Medulla oblongata (tissue), 1 donor: Measurements from ENCODE around the gene ATP7B.
A peak's percentile ranks its signal among the peaks of the same experiment; 100 is the strongest.
"Not testable (repeated sequence)": the region's sequence is repeated elsewhere in the genome, so short reads cannot be mapped to it uniquely, and the experiment has no call there.

Source experiments
- DNase-seq: peaks from one replicate; pipeline ENCODE4 v3.0.0-alpha.2; 2015; ENCODE audit errors: extremely low spot score

ATP7B gene

GRCh38 chr13:52010890-52011631 is at the start of gene ATP7B:
TSS of gene ATP7B (minus strand) at chr13:52011450. CDS start at chr13:52011337, 113 bp downstream.
- DNase-seq, result peak; percentile 14

- no peak for DNase-seq
Observed at GRCh38 chr13:52053460-52053859, 42.2 kb upstream of the ATP7B start.

DNA sequence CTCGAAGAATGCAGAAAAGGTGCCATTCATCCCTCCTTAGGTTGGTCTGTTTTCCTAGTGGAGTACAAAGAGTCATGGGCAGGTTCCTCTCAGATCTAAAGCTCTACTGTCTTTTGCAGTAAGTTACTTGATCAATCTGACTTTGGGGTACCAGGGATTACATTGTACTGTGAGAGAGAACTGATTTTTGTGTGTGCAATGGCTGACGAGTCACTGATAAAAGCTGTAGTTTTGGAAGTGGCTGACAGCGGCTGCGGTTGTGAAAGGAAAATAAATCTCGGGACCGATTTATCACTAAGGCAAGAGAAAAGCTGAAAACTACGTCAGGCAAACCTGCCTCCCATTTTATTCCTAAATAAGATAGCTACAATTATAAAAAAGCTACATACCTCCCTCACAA is 40.1 kb upstream of the ATP7B start:
- no peak for DNase-seq

DNA sequence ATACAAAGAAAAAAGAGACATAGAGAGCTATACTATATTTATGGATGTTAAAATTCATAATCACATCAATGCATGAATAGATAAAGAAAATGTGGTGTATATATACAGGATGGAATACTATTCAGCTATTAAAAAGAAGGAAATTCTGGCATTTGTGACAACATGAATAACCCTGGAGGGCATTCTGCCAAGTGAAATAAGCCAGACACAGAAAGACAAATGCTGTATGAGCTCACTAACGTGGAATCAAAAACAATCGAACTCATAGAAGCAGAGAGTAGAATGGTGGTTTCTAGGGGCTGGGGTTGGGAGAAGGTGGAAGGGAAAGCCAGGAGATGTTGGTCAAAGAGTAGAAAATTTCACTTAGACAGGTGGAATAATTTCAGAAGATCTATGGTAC is 37.3 kb upstream of the ATP7B start:
- DNase-seq, result no peak

- DNase-seq, result no peak
Observed at GRCh38 chr13:52047463-52047862, 36.2 kb upstream of the ATP7B start.

GRCh38 chr13:52043675-52044074 is 32.4 kb upstream of the ATP7B start:
- no peak for DNase-seq

DNA sequence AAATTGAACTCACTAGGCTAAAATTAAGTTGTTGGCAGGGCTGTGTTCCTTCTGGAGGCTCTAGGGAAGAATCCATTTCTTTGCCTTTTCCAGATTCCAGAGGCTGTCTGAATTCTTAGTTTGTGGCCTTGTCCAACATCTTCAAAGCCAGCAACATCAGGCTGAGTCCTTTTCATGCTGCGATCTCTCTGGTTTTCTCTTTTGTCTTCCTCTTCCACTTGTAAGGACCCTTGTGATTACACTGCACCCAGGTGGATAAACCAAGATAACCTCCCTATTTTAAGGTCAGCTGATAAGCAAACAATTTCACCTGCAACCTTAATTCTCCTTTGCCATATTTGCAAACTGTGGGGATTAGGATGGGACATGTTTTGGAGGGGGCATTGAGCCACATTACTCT is 24.8 kb upstream of the ATP7B start:
- DNase-seq, result no peak

DNA sequence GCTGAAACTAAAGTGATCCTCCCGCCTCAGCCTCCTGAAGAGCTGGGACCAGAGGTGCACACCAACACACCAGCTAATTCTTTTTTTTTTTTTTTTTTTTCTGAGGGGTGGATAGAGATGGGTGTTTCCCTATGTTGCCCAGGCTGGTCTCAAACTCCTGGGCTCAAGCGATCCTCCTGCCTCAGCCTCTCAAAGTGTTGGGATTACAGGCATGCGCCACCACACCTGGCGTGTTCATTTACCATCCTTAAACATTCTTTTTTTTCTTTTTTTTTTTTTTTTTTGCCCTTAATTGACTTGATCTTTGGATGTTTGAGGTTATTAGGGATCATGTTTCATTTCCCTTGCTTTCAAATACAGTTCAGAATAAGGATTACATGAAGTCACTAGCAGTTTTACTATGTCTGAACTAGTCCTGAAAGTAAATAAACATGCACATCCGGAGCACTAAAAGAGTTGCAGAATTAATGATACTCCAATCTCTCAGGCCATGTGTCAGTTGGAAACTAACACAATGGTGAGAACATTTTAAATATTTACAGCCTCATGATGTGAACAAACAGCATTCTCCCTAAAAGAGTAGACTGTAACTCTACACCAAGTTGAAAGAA is 23.5 kb upstream of the ATP7B start:
- no peak for DNase-seq

- no peak for DNase-seq
Observed at GRCh38 chr13:52033039-52033438, 21.8 kb upstream of the ATP7B start.

- DNase-seq, result not testable (repeated sequence)
Observed at GRCh38 chr13:52030401-52030800, 19.2 kb upstream of the ATP7B start.

- DNase-seq, result no peak
Observed at GRCh38 chr13:52029569-52029968, 18.3 kb upstream of the ATP7B start.

GRCh38 chr13:52027832-52028231 is 16.6 kb upstream of the ATP7B start:
- DNase-seq, result no peak

- DNase-seq, result no peak
Observed at GRCh38 chr13:52026246-52026626, 15.0 kb upstream of the ATP7B start.

- no peak for DNase-seq
Observed at GRCh38 chr13:52025475-52026245, 14.4 kb upstream of the ATP7B start.

DNA sequence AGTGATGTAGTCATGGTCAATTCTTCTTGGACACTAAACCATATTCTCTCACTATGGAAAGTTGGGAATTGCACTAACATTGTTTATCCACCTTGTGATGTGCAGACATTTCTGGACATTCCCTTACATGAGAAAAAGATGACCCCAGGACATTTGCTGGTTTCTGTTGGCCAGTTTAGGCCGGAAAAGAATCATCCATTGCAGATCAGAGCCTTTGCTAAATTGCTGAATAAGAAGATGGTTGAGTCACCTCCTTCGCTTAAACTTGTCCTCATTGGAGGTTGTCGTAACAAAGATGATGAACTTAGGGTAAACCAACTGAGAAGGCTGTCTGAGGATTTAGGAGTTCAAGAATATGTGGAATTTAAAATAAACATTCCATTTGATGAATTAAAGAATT is 13.2 kb upstream of the ATP7B start, which contains the start of gene UTP14C:
Gene UTP14C, plus strand, starts transcription at position 211 of the 400 bp plus-strand sequence. CDS start 4,114 bp downstream, outside the sequence.
- DNase-seq, result no peak

DNA sequence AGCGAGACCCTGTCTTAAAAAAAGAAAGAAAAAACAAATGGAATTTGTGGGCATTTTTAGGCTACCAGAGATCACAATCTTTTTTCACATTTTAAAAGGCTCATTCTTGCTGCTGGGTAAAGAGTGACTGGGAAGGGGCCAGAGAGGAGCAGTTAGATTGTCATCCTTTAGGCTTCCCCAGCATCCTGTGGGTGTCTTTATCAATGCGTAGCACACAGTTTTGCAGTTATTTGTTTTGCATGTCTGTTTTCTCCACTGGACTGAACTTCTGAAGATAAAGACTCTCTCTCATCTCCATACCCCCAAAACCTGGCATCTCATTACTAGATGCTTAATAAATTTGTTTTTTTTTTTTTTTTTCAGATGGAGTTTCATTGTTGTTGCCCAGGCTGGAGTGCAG is 11.1 kb upstream of the ATP7B start:
- DNase-seq, result no peak

DNA sequence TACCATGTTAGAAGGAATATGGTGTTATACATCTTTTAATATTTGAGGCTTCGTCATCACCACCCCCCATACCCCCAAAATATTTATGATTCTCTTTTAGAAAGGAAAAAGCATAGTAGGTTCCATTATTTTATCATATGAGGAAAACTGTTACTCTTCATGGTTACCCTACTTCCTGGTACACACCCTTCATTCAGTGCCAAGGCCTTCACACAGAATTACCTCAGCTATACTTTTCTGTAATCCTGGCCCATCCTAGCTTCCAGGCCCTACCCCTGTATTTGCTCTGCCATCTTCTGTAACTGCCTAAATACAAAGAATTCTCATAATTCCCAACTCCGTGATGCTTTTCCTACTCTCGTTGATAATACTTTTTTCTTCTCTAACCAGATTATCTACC is 8.9 kb upstream of the ATP7B start:
- DNase-seq, result no peak

GRCh38 chr13:52016296-52016695 is 5.0 kb upstream of the ATP7B start:
- no peak for DNase-seq

GRCh38 chr13:52012512-52012836 is 1.2 kb upstream of the ATP7B start:
- DNase-seq, result no peak

DNA sequence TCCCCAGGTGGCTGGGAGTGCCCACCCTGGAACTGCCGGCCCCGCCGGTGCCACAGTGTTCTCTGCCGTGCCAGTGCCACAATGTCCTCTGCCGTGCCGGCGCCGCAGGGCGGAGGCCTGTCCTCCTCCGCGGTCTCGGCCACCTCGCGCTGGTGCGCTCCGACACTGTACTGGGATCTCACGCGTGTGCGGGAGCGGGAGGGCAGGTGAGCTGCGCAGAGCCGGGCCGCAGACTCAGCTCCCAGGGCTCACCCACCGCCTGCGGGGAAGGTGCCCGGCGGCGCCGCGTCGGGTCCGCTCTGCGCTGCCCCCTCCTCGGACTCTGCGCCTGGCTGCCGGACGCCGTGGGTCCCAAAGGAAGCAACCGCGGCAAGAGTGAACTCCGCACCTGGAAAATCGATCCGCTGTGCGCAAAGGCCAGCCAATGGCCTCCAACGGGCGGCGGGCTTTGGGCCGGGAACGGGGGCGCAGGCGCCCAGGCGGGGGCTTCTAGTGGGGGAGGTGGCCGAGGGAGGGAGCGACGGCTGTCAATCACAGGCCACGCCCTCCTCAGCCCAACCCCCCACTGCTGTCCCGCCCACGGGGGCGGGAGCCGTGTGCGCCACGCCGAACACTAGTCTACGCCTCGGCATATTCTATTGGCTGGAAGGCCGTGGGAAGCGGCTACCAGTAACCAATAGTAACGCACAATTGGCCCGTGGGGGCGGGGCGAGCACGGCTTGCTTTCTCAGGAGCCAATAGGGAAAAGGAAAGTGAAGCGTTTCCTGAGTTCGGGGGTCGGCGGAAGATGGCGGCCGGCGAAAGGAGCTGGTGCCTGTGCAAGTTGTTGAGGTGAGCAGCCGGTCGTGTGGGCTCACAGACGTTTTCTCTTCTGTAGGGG is 622 bp upstream of the ATP7B start, which contains the start of gene ALG11:
Gene ALG11, plus strand, starts transcription at position 767 of the 880 bp plus-strand sequence. Its CDS starts 21 bp downstream, at position 788.
- DNase-seq, result peak; percentile 99

- no peak for DNase-seq
Observed at GRCh38 chr13:52009946-52010345, 1.3 kb downstream of the ATP7B start.
